GM18520 (cell line): Measurements from ENCODE around the gene KDM6B.

Source experiments
- ATAC-seq: cut with Tn5 transposase; IDR thresholded peaks from one replicate; pipeline ENCODE4 v1.9.1; 2021; ENCODE audit not compliant: unreplicated experiment

The KDM6B gene

GRCh38 chr17:7839190-7839875, 5.3 kb downstream of the KDM6B start:
- no peak for ATAC-seq

GRCh38 chr17:7839876-7840261, 5.9 kb downstream of the KDM6B start:
- no peak for ATAC-seq

- ATAC-seq = no peak
Observed at GRCh38 chr17:7840441-7840840, 6.4 kb downstream of the KDM6B start.

GRCh38 chr17:7840875-7841274, 6.9 kb downstream of the KDM6B start:
- no peak for ATAC-seq

DNA sequence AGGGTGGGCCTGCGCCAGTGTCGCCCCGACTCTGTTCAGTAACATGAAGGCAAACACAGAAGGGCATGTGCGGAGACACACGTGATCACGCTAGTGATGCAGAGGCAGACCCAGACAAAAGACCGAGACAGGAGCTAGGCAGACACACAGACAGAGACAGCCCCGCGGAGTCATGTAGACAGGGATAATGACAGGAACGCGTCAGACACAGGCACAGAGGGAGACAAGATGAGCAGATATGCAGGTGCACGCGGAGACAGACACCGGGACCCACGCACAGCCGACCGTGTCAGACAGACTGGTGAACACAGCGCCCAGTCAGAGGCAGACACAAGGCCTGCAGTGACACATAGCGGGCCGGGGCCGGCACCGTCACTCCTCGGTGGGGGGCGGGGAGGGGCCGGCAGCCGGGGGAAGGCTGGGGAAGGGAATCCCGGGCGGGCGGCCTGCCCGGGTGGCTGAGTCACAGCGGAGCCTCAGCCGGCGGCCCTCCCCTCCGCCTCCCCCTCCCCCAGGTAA, 7.4 kb downstream of the KDM6B start:
- no peak for ATAC-seq

DNA sequence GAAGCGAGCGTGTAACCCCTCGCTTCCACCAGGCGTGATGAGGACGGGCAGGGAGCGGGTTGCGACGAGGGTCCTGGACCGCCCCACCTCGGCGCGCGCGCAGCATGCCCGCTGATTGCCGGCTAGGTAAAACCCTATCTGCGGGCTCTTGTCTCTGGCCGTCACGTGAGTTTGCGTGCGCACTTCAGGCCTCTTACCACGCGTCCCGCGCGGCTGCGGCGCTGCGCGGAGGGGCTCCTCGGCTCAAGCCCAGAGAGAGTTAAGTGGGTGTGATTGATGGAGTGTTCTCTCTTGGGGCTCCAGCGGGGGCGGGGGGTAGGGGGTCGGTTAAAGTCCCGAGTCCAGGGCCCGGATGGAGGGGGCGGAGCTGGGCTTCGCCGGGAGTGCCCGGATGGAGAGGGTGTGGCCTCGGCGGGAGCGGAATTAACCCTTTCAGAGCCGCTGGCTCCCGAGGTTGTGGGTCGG, 7.9 kb downstream of the KDM6B start:
- peak; percentile 9 for ATAC-seq

- ATAC-seq = peak; percentile 20
Observed at GRCh38 chr17:7842380-7843256, 8.6 kb downstream of the KDM6B start.

DNA sequence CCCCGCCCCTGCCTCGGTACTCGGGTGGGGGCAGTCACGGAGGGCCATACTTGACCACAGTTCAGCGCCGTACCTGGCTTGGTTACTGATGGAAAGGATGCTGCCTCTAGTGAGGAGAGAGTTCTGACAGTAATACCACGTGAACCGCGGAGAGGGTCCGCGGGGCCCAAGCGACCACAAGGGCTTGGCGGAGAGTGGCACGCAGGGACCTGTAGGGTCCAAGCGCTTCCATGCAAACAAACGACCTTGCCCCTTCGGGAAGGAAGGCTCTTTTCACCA, 9.2 kb downstream of the KDM6B start:
- no peak for ATAC-seq

GRCh38 chr17:7843536-7844291, 9.7 kb downstream of the KDM6B start:
- no peak for ATAC-seq

DNA sequence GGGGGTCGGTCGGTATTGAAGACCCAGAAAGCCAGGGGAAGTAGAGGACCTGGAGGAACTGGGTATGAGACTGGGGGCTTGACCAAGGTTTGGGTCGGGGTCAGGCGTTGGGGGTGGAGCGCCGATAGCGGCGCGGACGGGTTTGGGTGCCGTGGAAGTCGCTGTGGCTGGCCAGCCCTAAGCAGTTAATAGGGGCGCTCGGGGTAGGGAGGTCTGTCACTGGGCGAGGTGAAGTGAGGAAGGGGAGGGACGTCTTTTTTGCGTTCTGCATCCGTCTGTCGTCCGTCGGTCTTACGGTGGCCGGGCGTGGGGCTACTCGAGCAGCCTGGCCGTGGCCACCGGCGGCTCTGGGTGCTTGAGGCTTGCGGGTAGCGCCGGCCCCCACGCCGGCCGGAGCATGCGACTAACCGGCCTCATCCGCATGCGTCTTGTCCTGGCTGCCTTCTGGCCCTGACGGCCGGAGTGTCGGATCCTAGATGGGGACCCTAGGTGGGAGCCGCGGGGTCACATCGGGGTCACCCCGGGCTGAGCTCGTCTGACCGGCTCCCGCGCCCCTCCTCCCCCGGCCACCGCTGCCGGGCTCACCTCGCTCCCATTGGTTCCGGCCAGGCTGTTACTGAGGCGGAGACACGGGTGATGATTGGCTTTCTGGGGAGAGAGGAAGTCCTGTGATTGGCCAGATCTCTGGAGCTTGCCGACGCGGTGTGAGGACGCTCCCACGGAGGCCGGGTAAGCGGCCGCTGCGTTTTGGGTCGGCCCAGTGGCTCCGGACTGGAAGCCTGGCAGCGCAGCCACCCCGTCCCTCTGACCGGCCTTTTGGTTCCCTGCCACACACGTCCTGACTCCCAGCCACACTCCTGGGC, 10.5 kb downstream of the KDM6B start:
- peak; percentile 53 for ATAC-seq

DNA sequence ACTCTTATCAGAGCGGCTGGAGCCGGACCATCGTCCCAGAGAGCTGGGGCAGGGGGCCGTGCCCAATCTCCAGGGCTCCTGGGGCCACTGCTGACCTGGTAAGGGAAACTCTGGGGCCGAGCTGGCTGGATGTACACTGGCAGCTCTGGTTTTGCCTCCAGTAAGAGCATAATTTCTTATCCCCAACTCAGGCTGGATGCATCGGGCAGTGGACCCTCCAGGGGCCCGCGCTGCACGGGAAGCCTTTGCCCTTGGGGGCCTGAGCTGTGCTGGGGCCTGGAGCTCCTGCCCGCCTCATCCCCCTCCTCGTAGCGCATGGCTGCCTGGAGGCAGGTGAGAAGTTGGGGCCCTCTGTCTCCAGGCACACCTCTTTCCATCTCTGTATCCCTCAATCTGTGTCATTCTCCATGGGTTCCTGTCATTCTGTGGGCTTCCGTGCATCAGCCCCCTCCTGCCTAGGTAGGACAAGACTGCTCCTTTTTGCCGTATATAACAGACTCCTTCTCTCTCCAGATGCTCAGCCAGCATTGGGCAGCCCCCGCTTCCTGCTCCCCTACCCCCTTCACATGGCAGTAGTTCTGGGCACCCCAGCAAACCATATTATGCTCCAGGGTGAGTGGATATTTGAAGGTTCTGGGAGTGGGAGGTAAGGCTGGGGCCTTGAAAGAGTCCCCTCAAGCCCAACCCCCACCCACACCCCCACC, 11.5 kb downstream of the KDM6B start:
- ATAC-seq = no peak

DNA sequence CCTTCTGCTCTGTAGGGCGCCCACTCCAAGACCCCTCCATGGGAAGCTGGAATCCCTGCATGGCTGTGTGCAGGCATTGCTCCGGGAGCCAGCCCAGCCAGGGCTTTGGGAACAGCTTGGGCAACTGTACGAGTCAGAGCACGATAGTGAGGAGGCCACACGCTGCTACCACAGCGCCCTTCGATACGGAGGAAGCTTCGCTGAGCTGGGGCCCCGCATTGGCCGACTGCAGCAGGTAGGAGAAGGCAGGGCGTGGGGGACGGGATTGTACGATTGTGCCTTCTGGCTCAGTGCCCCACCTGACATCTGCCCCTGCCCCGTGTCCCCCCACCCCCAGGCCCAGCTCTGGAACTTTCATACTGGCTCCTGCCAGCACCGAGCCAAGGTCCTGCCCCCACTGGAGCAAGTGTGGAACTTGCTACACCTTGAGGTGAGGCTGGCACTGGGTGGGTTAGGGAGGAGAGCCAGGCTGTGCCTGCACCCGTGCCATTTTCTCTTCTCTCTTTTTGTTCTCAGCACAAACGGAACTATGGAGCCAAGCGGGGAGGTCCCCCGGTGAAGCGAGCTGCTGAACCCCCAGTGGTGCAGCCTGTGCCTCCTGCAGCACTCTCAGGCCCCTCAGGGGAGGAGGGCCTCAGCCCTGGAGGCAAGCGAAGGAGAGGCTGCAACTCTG, 12.2 kb downstream of the KDM6B start:
- ATAC-seq = no peak

GRCh38 chr17:7846765-7847661, 13.0 kb downstream of the KDM6B start:
- no peak for ATAC-seq

- no peak for ATAC-seq
Observed at GRCh38 chr17:7848131-7848579, 14.1 kb downstream of the KDM6B start.

DNA sequence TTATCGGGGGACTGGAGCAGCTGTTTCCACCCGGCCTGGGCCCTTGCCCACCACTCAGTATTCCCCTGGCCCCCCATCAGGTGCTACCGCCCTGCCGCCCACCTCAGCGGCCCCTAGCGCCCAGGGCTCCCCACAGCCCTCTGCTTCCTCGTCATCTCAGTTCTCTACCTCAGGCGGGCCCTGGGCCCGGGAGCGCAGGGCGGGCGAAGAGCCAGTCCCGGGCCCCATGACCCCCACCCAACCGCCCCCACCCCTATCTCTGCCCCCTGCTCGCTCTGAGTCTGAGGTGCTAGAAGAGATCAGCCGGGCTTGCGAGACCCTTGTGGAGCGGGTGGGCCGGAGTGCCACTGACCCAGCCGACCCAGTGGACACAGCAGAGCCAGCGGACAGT, 14.7 kb downstream of the KDM6B start:
- ATAC-seq = no peak

GRCh38 chr17:7849130-7849750, 15.2 kb downstream of the KDM6B start:
- no peak for ATAC-seq

GRCh38 chr17:7849751-7850504, 15.9 kb downstream of the KDM6B start:
- no peak for ATAC-seq
